Thyroid gland (tissue), 4 donors: Measurements from ENCODE around the gene PLN.

Experiments
- CTCF ChIP-seq, 6 experiments: fragments of 200-600 bp in 3 of 6; fragments of 450-650 bp in 3 of 6; sonication (generic) in 3 of 6; IDR thresholded peaks; one replicate each; pipeline ENCODE4 v1.5.1; 2016 to 2019; ENCODE audit warnings: antibody characterized with exemption in 6 of 6, mild to moderate bottlenecking in 2 of 6, inconsistent platforms in 1 of 6, moderate library complexity in 1 of 6
- POLR2A ChIP-seq, 2 donors: fragments of 450-650 bp; IDR thresholded peaks; one replicate each; pipeline ENCODE4 v1.6.1; 2017; ENCODE audit warnings: antibody characterized with exemption in 2 of 2, mild to moderate bottlenecking in 2 of 2, moderate library complexity in 1 of 2

GRCh38 chr6:118562959-118563358 lies 14.9 kb downstream of the PLN start:
- TF ChIP-seq CTCF (IDR thresholded peaks at IDR 0.05): no peak
- no peak for TF ChIP-seq POLR2A (IDR thresholded peaks at IDR 0.05)
